ENCODE data around the gene PNPLA5. TPM values are rescaled to one million over a fixed set of nuclear protein-coding genes. Genes with fewer than 3 reads are reported as not detected.

Gene PNPLA5
- total and polyA plus RNA-seq, 7 donors, result not detected

- intact Hi-C loops (cut with DNase I), result no loop called here
- H3K36me3 ChIP-seq, result no peaks in the 10 kb centered on the region
- H3K4me3 ChIP-seq, result no peak overlapping the region
- H3K27me3 ChIP-seq, result peaks cover 0 to 17% (median 0%) of the 10 kb centered on the region in 3 donors
- no peak for TF ChIP-seq POLR2AphosphoS5 (IDR thresholded peaks at IDR 0.05)
- TF ChIP-seq CTCF (IDR thresholded peaks at IDR 0.05), result no peak
- no peak for TF ChIP-seq POLR2A (IDR thresholded peaks at IDR 0.05)
- no peak for TF ChIP-seq EP300 (IDR thresholded peaks at IDR 0.05)
- DNase-seq, result no peak
- no peak overlapping the region for H3K27ac ChIP-seq
- H3K9me3 ChIP-seq, result no peaks in the 10 kb centered on the region
- no peaks in the 10 kb centered on the region for H3K4me1 ChIP-seq
- 74 to 77% methylated on average over 9 of the region's 9 CpGs for WGBS, 2 donors
Observed at GRCh38 chr22:43837666-43838065, 54.1 kb downstream of the PNPLA5 start.

GRCh38 chr22:43835736-43836135 is 56.1 kb downstream of the PNPLA5 start:
- H3K4me3 ChIP-seq, result no peak overlapping the region
- no peak for TF ChIP-seq POLR2A (IDR thresholded peaks at IDR 0.05)
- TF ChIP-seq POLR2AphosphoS5 (IDR thresholded peaks at IDR 0.05), result no peak
- no peak for TF ChIP-seq EP300 (IDR thresholded peaks at IDR 0.05)
- TF ChIP-seq CTCF (IDR thresholded peaks at IDR 0.05), result no peak
- H3K9me3 ChIP-seq, result no peaks in the 10 kb centered on the region
- 85 to 93% methylated on average over 13 of the region's 13 CpGs for WGBS, 2 donors
- no peak overlapping the region for H3K27ac ChIP-seq
- no peak for DNase-seq
- H3K4me1 ChIP-seq, result no peaks in the 10 kb centered on the region
- H3K27me3 ChIP-seq, result peaks cover 0 to 17% (median 0%) of the 10 kb centered on the region in 3 donors
- H3K36me3 ChIP-seq, result no peaks in the 10 kb centered on the region
- intact Hi-C loops (cut with DNase I), result no loop called here

GRCh38 chr22:43835166-43835565 is 56.6 kb downstream of the PNPLA5 start:
- Histone ChIP-seq H3K4me3 (no peak overlapping the region), H3K36me3 (no peaks in the 10 kb centered on the region), H3K4me1 (no peaks in the 10 kb centered on the region), H3K9me3 (no peaks in the 10 kb centered on the region), H3K27me3 (peaks cover 0 to 17% (median 0%) of the 10 kb centered on the region in 3 donors), H3K27ac (no peak overlapping the region)
- WGBS, 2 donors, result 72 to 74% methylated on average over 12 of the region's 12 CpGs
- intact Hi-C loops (cut with DNase I), result no loop called here
- DNase-seq, result no peak
- TF ChIP-seq EP300 (IDR thresholded peaks at IDR 0.05) (no peak), POLR2A (IDR thresholded peaks at IDR 0.05) (no peak), POLR2AphosphoS5 (IDR thresholded peaks at IDR 0.05) (no peak), CTCF (IDR thresholded peaks at IDR 0.05) (no peak)

- H3K27ac ChIP-seq, result no peak overlapping the region
- H3K4me1 ChIP-seq, result no peaks in the 10 kb centered on the region
- no peaks in the 10 kb centered on the region for H3K9me3 ChIP-seq
- H3K36me3 ChIP-seq, result no peaks in the 10 kb centered on the region
- no peak overlapping the region for H3K4me3 ChIP-seq
- DNase-seq, result peak; percentile 36
- H3K27me3 ChIP-seq, result peaks cover 0 to 17% (median 0%) of the 10 kb centered on the region in 3 donors
- TF ChIP-seq POLR2A (IDR thresholded peaks at IDR 0.05), result no peak
- TF ChIP-seq EP300 (IDR thresholded peaks at IDR 0.05), result no peak
- no peak for TF ChIP-seq POLR2AphosphoS5 (IDR thresholded peaks at IDR 0.05)
- no peak for TF ChIP-seq CTCF (IDR thresholded peaks at IDR 0.05)
- intact Hi-C loops (cut with DNase I), result no loop called here
- 71 to 83% methylated on average over 36 of the region's 36 CpGs for WGBS, 2 donors
Observed at GRCh38 chr22:43833286-43834240, 58.2 kb downstream of the PNPLA5 start.

Data from sigmoid colon (tissue), 7 donors.